Ovary (tissue), 3 donors: ENCODE results near the gene LIPC.

Source experiments
- EP300 ChIP-seq: sonication (generic); formaldehyde crosslinking; IDR thresholded peaks from one replicate; pipeline ENCODE4 v1.6.1; 2017; ENCODE audit warnings: antibody characterized with exemption
- POLR2A ChIP-seq: fragments of 450-650 bp; IDR thresholded peaks from one replicate; pipeline ENCODE4 v1.6.1; 2017; ENCODE audit warnings: antibody characterized with exemption, mild to moderate bottlenecking, moderate library complexity
- TF ChIP-seq, protein P1 (sequence below), 3 donors: fragments of 450-650 bp in 2 of 3; fragments of 200-600 bp in 1 of 3; IDR thresholded peaks; one replicate each; pipeline versions ENCODE4 v1.5.1 to v1.8.0; 2016 to 2022; ENCODE audit warnings: antibody characterized with exemption in 3 of 3, mild to moderate bottlenecking in 1 of 3
- donor health status: DM: no; HTN: no; CAD: no.

DNA sequence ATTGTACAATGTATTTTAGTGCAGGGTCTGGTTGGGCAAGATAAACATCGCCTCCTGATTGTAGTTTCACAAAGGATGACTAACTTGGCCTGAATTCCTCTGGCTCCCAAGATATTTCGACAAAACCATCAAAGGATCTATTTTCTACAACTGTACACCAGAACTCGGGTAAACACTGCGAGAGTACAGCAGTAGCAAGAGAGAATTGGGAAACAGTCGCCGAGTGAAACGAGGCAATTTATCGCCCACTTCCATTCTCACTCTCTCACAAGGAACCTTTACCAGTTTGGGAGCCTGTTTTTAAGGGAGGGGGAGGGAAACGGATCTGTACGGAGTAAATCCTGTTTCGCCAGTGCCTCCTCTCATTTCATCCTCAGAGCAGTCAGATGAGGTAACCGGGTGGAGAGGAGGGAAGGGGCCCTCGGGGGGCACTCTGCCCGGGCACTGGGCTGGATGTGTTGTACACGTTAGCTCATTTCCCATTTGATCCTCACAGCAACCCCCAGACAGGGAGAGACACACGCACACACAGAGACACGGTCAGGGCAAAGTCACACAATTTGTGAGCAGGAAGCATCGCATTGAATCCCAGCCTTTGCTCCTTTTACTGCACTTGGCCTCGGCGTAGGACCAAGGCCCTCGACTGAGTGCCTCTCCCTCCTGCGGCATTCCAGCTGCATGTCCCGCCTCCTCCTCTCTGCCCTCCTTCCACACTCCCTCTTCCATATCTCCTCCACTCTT lies 120.1 kb downstream of the LIPC start:
- TF ChIP-seq POLR2A (no peak), EP300 (no peak)
- TF ChIP-seq, protein P1, sequence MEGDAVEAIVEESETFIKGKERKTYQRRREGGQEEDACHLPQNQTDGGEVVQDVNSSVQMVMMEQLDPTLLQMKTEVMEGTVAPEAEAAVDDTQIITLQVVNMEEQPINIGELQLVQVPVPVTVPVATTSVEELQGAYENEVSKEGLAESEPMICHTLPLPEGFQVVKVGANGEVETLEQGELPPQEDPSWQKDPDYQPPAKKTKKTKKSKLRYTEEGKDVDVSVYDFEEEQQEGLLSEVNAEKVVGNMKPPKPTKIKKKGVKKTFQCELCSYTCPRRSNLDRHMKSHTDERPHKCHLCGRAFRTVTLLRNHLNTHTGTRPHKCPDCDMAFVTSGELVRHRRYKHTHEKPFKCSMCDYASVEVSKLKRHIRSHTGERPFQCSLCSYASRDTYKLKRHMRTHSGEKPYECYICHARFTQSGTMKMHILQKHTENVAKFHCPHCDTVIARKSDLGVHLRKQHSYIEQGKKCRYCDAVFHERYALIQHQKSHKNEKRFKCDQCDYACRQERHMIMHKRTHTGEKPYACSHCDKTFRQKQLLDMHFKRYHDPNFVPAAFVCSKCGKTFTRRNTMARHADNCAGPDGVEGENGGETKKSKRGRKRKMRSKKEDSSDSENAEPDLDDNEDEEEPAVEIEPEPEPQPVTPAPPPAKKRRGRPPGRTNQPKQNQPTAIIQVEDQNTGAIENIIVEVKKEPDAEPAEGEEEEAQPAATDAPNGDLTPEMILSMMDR (IDR thresholded peaks at IDR 0.05), result no peak
